Fibroblast of skin of right quadriceps (primary cell): ENCODE measurements around the gene VAC14.
"Not testable (repeated sequence)": the region's sequence is repeated elsewhere in the genome, so short reads cannot be mapped to it uniquely, and the experiment has no call there.

Experiments
- DNase-seq: peaks from one replicate; pipeline ENCODE4 v3.0.0-alpha.2; 2013

The VAC14 gene

DNA sequence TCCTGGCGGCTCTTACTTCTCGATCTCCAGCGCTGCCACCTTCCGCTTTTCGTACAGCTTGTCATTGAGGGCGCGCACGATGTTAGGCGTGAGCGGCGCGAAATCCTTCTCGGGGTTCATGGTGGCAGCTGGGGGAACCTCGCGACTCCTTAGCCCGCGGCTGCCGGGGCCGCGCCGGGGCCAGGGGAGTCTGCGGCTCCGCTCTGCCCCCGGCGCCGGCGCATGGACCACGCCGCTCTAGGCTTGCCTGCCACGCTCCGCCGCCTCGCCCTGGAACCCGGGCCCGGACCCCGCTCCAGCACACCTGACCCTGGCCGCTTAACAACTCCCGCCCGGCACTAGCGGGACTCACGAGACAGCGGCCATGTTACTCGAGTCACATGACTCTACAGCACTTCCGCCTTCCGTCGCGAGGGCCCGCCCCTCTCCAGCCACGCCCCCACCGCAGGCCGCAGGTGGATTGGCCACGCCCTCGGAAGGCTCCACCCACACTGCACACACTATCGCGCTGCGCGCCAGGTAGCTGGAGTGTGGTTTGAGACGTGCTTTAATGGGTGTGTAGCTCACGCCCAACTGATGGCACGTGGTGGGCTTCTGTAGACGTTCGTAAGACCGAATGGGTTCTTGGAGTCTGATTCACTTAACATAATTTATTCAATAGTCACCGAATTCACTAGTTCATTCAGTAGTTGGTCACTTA is at the start of gene VAC14:
Gene VAC14, minus strand, starts transcription at position 378 of the 700 bp plus-strand sequence. Its CDS starts 258 bp downstream, at position 120.
- DNase-seq = peak; percentile 76

DNA sequence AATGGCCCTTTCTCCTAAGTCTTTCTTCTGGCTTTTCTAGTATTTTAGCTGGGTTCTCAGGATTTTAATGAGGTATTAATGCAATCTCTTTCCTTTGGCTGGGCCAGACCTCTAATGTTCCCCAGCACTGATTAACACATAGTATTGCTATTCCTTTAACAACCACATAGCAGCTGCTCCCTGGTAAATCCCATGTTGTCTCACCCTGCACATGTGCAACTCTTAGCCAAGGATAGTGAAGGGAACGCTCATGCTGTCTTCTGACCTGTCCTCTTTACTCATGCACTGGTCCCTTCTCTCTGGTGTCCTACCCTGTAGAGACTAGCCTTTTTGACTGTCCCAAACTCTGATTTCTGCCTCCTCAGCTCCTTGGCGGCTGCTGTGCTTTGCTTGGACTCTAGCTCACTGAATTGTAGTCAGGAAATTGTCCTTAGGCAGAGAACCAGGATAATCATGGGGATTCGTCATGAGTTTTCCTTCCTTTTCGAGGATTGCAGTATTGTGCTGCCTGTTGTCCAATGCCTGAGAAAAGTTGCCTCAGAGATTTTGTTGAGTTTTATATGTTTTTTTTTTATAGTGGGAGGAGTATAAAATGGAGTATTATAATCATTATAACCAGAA is 22.6 kb upstream of the VAC14 start:
- DNase-seq = not testable (repeated sequence)

DNA sequence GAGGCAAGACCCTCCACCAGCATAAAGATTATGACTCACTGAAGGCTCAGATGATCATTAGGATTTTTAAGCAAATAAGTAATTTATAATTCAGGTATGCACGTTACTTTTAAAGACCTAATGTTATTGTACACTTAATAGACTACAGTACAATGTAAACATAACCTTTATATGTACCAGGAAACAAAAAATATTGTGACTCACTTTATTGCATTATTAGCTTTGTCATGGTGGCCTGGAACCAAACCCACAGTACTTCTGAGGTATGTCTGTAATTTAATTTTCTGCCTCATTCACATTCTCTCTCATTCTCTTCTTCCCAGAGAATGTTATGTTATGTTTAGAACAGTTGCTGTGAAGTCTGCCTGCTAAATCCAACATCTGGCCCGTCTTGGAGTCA is 21.8 kb upstream of the VAC14 start:
- not testable (repeated sequence) for DNase-seq

- DNase-seq = not testable (repeated sequence)
These were observed 17.1 kb upstream of the VAC14 start for GRCh38 chr16:70818088-70818487.

DNA sequence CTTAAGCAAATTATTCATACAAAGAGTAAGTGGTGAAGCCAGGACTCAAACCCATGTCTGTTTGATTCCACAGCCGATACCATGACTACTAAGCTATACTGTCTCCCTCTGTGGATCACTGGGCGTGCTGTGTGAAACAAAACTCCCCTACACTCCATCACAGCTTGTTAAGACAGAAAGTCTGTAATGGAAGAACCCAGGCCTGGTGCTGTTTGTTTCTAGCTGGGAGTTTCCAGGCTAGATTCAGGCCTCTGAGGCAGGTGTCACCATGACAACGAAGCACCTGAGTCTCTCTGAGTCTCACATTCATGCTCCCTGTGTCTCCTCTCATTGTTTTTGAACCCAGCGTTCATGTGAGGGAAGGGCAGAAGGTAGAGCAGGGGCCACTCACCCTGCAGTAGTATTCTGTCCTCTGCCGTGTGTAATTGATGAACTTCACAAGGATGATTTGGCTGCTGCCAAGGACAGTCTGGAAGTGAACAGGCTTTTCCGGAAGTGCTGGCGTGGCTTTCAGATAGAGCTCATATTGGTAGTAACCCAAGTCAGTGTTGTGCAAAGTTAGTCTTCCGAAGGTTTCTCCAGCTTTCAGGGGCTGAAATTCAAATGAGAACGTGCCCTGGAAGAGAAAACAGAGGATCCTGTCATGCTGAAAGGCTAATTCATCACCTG is 8.6 kb upstream of the VAC14 start:
- no peak for DNase-seq

DNA sequence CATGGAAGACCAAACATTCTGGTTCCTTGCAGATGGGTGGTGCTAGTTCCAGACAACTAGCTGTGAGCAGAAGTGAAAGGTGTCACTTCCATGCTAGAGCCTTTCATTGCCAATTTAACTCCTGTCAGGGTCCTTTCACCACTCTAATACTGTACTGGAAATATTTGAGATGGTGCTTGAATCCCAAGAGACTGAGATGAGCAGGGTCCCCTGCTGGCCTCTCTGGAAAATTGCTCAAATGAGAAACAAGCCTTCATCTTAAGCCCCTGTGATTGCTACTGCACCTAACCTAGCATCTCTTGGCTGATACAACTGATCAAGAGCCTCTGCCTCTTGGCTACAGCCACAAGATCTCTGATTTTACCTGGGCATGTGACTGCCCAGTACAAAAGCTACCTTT is 7.4 kb upstream of the VAC14 start:
- no peak for DNase-seq

DNA sequence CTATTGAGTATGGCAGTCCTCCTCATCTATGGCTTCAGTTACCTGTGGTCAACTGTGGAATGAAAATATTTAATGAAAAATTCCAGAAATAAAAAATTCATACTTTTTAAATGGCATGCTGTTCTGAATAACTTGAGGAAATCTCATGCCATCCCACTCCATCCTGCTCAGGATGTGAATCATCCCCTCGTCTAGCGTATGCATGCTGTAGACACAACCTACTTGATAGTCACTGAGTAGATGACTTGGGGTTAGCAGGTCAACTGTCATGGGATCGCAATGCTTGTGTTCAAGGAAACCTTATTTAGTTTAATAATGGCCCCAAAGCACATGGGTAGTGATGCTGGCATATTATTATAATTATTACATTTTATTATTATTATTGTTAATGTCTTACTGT is 4.8 kb upstream of the VAC14 start:
- peak; percentile 72 for DNase-seq

GRCh38 chr16:70805380-70805779 is 4.4 kb upstream of the VAC14 start:
- DNase-seq = no peak

- DNase-seq = no peak
These were observed 3.8 kb upstream of the VAC14 start for GRCh38 chr16:70804734-70805169.

DNA sequence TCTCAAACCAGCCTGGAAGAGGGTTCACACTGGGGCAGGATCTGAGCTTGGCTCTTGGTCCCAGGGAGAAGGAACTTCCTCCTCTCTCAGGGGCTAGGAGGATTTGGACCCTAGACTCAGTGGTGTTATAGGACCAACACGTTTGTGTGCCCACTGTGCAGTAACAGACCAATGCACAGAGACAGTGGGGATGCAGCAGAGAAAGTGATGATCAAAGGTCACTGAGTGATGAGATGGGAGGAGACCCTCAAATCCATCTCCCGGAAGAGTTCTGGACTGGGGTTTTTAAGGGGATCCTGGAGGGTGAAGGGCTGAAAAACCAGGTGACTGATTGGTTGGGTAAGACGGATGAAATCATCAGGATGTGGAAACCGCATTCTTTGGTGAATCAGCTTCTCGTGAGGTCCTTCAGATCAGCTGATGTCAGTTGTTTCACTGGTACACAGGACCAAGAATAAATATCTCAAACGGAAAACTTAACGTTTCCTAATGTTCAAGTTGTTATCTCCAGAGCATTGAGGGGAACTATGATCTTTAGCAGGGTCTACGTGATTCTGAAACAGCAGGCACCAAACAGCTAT is 3.3 kb upstream of the VAC14 start:
- peak; percentile 69 for DNase-seq

GRCh38 chr16:70803319-70803718 is 2.4 kb upstream of the VAC14 start:
- no peak for DNase-seq

GRCh38 chr16:70801611-70802010 is 653 bp upstream of the VAC14 start:
- DNase-seq = no peak

DNA sequence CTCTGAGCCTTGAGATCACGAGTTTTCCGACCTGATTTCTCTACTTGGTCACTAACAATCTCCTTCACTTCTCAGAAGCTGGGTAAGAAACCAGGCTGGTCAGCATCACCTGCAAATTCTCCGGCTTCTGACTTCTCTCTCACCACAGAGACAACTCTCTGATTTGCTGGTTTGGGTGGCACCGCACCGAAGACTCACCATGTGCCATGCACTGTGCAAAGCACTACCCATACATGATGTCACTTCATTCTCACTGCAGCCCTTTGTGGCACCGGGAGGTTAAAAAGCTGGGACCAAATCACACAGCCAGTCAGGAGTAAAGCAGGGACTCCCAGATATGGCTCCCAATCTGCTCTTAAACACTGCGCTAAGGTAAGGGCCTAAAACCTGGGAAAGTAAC is 647 bp downstream of the VAC14 start:
- DNase-seq = no peak

DNA sequence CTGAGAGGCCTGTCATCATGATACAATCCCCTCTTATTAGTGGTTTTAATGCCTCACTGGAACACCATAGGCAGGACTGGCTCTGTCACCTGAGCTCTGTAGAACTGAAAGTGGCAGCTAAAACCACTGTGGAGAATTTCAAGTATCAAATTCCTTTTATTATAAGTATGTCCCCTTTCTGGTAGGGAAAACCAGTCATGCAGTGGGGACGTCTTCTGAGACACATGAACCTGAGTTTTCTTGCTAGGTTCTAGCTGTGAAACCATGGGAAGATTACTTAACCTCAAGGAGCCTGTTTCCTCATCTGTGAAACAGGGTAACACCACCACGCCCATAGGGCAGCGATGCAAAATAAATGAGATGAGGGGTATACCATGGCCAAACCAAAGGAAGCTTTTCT is 4.7 kb downstream of the VAC14 start:
- no peak for DNase-seq

GRCh38 chr16:70795296-70795912 is 5.6 kb downstream of the VAC14 start:
- no peak for DNase-seq

- DNase-seq = no peak
These were observed 7.0 kb downstream of the VAC14 start for GRCh38 chr16:70793851-70794502.

- DNase-seq = no peak
These were observed 10.1 kb downstream of the VAC14 start for GRCh38 chr16:70790815-70791214.

GRCh38 chr16:70789595-70790447 is 11.1 kb downstream of the VAC14 start:
- DNase-seq = no peak

DNA sequence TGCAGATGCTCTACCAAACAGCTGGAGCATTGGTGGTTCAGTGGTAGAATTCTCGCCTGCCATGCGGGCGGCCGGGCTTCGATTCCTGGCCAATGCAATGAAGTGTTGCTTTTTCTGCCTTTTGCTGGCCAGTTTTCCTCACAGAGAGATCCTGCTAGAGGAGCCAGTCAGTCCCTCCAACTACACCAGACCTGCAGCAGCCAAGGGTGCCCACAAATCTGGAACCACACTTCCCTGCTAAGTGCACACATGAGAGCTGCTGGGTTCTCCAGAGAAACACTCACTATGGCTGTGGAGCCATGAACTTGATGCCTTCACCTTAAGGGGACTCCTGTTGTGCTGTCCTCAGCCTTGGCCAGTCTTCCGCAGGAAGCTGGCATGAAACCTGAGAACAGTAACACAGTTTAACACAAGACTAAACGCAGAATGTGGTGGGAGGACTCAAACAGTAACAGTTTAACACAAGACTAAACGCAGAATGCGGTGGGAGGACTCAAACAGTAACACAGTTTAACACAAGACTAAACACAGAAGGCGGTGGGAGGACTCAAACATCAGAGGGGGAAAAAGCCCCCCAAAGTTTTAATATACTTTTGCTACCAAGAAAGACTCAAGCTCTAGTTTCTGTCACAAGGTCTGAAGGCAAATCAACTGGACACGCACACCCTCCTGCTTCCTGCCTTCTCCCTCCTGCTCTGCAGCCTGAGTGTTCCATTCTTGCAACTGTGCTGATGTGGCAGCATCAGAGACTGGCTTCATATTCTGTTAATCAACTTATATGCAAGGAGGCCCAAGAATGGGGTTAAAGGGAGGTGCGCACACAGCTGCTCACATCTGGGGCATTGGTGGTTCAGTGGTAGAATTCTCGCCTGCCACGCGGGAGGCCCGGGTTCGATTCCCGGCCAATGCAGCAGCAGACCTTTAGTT is 12.0 kb downstream of the VAC14 start:
- DNase-seq = peak; percentile 65

DNA sequence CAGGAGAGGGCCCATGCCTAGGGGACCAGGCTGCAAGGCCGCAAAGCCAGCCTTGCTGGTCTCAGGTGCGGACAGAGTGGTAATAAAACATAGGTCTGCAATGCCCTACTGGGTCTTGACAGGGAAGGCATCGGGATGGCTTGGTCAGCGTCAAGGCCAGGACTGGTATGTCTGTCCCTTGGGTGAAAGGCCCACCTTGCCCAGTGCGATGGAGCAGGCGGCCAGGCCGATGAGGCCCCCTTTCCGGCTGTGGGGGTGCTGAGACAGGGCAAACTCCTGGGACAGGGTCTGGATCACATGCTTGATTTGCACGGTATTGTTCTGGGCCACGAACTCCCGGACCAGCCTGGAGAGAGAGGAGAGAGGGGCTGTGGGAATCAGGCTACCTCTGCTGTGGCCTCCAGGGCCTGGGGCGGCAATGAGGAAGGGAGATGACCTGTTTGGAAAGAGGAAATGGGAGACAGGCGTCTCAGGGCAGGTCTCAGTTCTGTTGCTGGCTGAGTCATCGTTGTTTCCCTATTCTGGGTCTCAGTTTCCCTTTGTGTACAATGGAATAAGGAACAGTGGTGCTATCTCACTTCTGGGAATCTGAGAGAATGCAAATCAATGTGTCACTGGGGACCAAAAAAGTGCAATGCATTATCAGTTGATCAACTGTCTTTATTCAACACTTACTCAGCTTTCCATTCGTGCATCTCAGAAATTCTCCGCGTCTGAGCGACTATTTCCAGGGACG is 14.8 kb downstream of the VAC14 start:
- DNase-seq = no peak
